HEK293 (cell line): Measurements from ENCODE around the gene SORD.

Experiments used
- CTCF ChIA-PET: fragments of 350-600 bp; formaldehyde crosslinking; extraction: SDS; loops from one replicate; lab custom pipeline; 2021; ENCODE audit warnings: antibody characterized with exemption; lab: Yijun Ruan, JAX
- POLR2A ChIA-PET: fragments of 300-600 bp; formaldehyde crosslinking; extraction: SDS; loops from one replicate; lab custom pipeline; 2020; ENCODE audit warnings: antibody characterized with exemption, inconsistent platforms; lab: Yijun Ruan, JAX
- H3K27ac ChIP-seq: fragments of 200-500 bp; sonication (Bioruptor generic); 2 replicates; pipeline ENCODE4 v1.5.1; 2014; ENCODE audit warnings: low read depth, low read length, control low read depth, inconsistent platforms; ENCODE audit errors: extremely low read depth
- H3K36me3 ChIP-seq, 2 experiments: fragments of 200-500 bp in 1 of 2; sonication (Bioruptor generic) in 1 of 2; 1 replicate in 1 of 2; 2 replicates in 1 of 2; pipeline ENCODE4 v1.5.1; 2014 to 2017; ENCODE audit warnings: inconsistent platforms in 2 of 2, low read length in 2 of 2; ENCODE audit not compliant: control insufficient read depth in 2 of 2, insufficient read depth in 1 of 2
- H3K4me1 ChIP-seq: fragments of 200-500 bp; sonication (Bioruptor generic); 2 replicates; pipeline ENCODE4 v1.5.1; 2014; ENCODE audit warnings: mild to moderate bottlenecking, low read length, inconsistent platforms; ENCODE audit not compliant: control insufficient read depth, insufficient read depth
- H3K4me3 ChIP-seq: 2 replicates; pipeline ENCODE4 v1.5.1; 2011; ENCODE audit warnings: low read depth, mild to moderate bottlenecking, control low read depth, low read length, moderate library complexity
- H3K9me3 ChIP-seq: fragments of 200-500 bp; sonication (Bioruptor generic); 2 replicates; pipeline ENCODE4 v1.5.1; 2014; ENCODE audit warnings: low read depth, low read length, inconsistent platforms; ENCODE audit not compliant: control insufficient read depth, insufficient read depth
- EGR2 ChIP-seq: fragments of 450-650 bp; formaldehyde crosslinking; IDR thresholded peaks from 2 replicates; pipeline ENCODE4 v1.5.1; 2016; ENCODE audit warnings: low read depth, missing biosample characterization, missing genetic modification characterization
- GFI1B ChIP-seq: fragments of 450-650 bp; formaldehyde crosslinking; IDR thresholded peaks from 2 replicates; pipeline ENCODE4 v1.5.1; 2016; ENCODE audit warnings: missing biosample characterization, missing genetic modification characterization
- KLF16 ChIP-seq: fragments of 450-650 bp; formaldehyde crosslinking; IDR thresholded peaks from 2 replicates; pipeline ENCODE4 v1.5.1; 2017; ENCODE audit warnings: missing biosample characterization, missing genetic modification characterization
- REPIN1 ChIP-seq: fragments of 450-650 bp; formaldehyde crosslinking; IDR thresholded peaks from 2 replicates; pipeline ENCODE4 v1.5.1; 2017; ENCODE audit warnings: missing biosample characterization, missing genetic modification characterization, low read depth
- YY2 ChIP-seq: fragments of 450-650 bp; formaldehyde crosslinking; IDR thresholded peaks from 2 replicates; pipeline ENCODE4 v1.5.1; 2016; ENCODE audit warnings: missing biosample characterization, missing genetic modification characterization
- ZBTB21 ChIP-seq: fragments of 450-650 bp; formaldehyde crosslinking; IDR thresholded peaks from 2 replicates; pipeline ENCODE4 v1.5.1; 2017; ENCODE audit warnings: missing biosample characterization, missing genetic modification characterization
- ZEB2 ChIP-seq: fragments of 450-650 bp; formaldehyde crosslinking; IDR thresholded peaks from 2 replicates; pipeline ENCODE4 v1.5.1; 2016; ENCODE audit warnings: missing biosample characterization, missing genetic modification characterization
- ZNF140 ChIP-seq: fragments of 450-650 bp; formaldehyde crosslinking; IDR thresholded peaks from 2 replicates; pipeline ENCODE4 v1.5.1; 2016; ENCODE audit warnings: missing biosample characterization, missing genetic modification characterization
- ZNF157 ChIP-seq: fragments of 450-650 bp; formaldehyde crosslinking; IDR thresholded peaks from 2 replicates; pipeline ENCODE4 v1.5.1; 2016; ENCODE audit warnings: missing biosample characterization, missing genetic modification characterization
- ZNF223 ChIP-seq: fragments of 450-650 bp; formaldehyde crosslinking; IDR thresholded peaks from 2 replicates; pipeline ENCODE4 v1.5.1; 2016; ENCODE audit warnings: missing biosample characterization, missing genetic modification characterization
- ZNF292 ChIP-seq: fragments of 450-650 bp; formaldehyde crosslinking; IDR thresholded peaks from 2 replicates; pipeline ENCODE4 v1.5.1; 2016; ENCODE audit warnings: low read depth, missing biosample characterization, missing genetic modification characterization, borderline replicate concordance
- ZNF530 ChIP-seq: fragments of 450-650 bp; formaldehyde crosslinking; IDR thresholded peaks from 2 replicates; pipeline ENCODE4 v1.5.1; 2016; ENCODE audit warnings: low read depth, missing biosample characterization, missing genetic modification characterization
- ZNF549 ChIP-seq: fragments of 450-650 bp; IDR thresholded peaks from 2 replicates; pipeline ENCODE4 v1.5.1; 2018; ENCODE audit warnings: missing biosample characterization, missing genetic modification characterization, mild to moderate bottlenecking, inconsistent platforms, moderate library complexity
- ZNF629 ChIP-seq: fragments of 450-650 bp; formaldehyde crosslinking; IDR thresholded peaks from 2 replicates; pipeline ENCODE4 v1.5.1; 2017; ENCODE audit warnings: missing biosample characterization, missing genetic modification characterization
- ZNF670 ChIP-seq: fragments of 450-650 bp; formaldehyde crosslinking; IDR thresholded peaks from 2 replicates; pipeline ENCODE4 v1.5.1; 2016; ENCODE audit warnings: missing biosample characterization, missing genetic modification characterization, low read depth
- ZNF837 ChIP-seq: fragments of 450-650 bp; formaldehyde crosslinking; IDR thresholded peaks from 2 replicates; pipeline ENCODE4 v1.5.1; 2016; ENCODE audit warnings: missing biosample characterization, missing genetic modification characterization
- ZSCAN23 ChIP-seq: fragments of 450-650 bp; formaldehyde crosslinking; IDR thresholded peaks from 2 replicates; pipeline ENCODE4 v1.5.1; 2016; ENCODE audit warnings: missing biosample characterization, missing genetic modification characterization
- TF ChIP-seq, protein P1 (sequence below): fragments of 450-650 bp; formaldehyde crosslinking; IDR thresholded peaks from 2 replicates; pipeline ENCODE4 v1.5.1; 2016; ENCODE audit warnings: missing biosample characterization, missing genetic modification characterization, borderline replicate concordance
- TF ChIP-seq, protein P2 (sequence below): fragments of 450-650 bp; formaldehyde crosslinking; optimal IDR thresholded peaks from 2 replicates; pipeline ENCODE3; 2016; ENCODE audit warnings: missing biosample characterization, mild to moderate bottlenecking, missing genetic modification characterization
- TF ChIP-seq, protein P3 (sequence below): fragments of 450-650 bp; formaldehyde crosslinking; IDR thresholded peaks from 2 replicates; pipeline ENCODE4 v1.5.1; 2017; ENCODE audit warnings: missing biosample characterization, missing genetic modification characterization
- TF ChIP-seq, protein P4 (sequence below): fragments of 450-650 bp; formaldehyde crosslinking; IDR thresholded peaks from 2 replicates; pipeline ENCODE4 v1.5.1; 2016; ENCODE audit warnings: missing biosample characterization, missing genetic modification characterization
- TF ChIP-seq, protein P5 (sequence below): fragments of 450-650 bp; formaldehyde crosslinking; IDR thresholded peaks from 2 replicates; pipeline ENCODE4 v1.5.1; 2016; ENCODE audit warnings: missing biosample characterization, missing genetic modification characterization
- TF ChIP-seq, protein P6 (sequence below): fragments of 450-650 bp; formaldehyde crosslinking; IDR thresholded peaks from 2 replicates; pipeline ENCODE4 v1.5.1; 2016; ENCODE audit warnings: missing biosample characterization, missing genetic modification characterization, low read depth

The SORD gene

DNA sequence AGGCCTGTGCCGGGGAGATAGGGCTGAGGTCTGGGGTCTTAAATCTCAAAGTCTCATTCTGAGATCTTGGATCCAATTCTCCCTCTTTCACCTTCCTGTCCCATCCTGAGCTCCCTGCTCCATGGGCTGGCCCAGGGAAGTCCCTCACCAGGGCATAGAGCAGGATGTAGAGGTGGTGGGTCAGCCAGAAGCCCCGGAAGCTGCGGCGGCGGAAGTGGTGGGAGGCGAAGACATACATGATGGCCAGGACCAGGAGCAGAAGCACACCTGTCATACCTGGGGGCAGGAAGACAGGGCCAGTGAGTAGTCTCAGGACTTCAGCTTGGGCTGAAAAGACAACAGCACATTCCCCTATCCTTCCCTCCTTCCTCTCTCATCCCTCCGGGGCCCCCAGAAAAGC is 74.5 kb downstream of the SORD start (continued):
- TF ChIP-seq, protein P1, sequence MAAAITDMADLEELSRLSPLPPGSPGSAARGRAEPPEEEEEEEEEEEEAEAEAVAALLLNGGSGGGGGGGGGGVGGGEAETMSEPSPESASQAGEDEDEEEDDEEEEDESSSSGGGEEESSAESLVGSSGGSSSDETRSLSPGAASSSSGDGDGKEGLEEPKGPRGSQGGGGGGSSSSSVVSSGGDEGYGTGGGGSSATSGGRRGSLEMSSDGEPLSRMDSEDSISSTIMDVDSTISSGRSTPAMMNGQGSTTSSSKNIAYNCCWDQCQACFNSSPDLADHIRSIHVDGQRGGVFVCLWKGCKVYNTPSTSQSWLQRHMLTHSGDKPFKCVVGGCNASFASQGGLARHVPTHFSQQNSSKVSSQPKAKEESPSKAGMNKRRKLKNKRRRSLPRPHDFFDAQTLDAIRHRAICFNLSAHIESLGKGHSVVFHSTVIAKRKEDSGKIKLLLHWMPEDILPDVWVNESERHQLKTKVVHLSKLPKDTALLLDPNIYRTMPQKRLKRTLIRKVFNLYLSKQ: no peak
- TF ChIP-seq ZNF530 (no peak), KLF16 (no peak), ZNF549 (tag by site-specific recombination) (no peak), GFI1B (tag by site-specific recombination) (no peak)
- TF ChIP-seq, protein P2, sequence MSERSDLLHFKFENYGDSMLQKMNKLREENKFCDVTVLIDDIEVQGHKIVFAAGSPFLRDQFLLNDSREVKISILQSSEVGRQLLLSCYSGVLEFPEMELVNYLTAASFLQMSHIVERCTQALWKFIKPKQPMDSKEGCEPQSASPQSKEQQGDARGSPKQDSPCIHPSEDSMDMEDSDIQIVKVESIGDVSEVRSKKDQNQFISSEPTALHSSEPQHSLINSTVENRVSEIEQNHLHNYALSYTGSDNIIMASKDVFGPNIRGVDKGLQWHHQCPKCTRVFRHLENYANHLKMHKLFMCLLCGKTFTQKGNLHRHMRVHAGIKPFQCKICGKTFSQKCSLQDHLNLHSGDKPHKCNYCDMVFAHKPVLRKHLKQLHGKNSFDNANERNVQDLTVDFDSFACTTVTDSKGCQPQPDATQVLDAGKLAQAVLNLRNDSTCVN (tag by site-specific recombination): no peak

DNA sequence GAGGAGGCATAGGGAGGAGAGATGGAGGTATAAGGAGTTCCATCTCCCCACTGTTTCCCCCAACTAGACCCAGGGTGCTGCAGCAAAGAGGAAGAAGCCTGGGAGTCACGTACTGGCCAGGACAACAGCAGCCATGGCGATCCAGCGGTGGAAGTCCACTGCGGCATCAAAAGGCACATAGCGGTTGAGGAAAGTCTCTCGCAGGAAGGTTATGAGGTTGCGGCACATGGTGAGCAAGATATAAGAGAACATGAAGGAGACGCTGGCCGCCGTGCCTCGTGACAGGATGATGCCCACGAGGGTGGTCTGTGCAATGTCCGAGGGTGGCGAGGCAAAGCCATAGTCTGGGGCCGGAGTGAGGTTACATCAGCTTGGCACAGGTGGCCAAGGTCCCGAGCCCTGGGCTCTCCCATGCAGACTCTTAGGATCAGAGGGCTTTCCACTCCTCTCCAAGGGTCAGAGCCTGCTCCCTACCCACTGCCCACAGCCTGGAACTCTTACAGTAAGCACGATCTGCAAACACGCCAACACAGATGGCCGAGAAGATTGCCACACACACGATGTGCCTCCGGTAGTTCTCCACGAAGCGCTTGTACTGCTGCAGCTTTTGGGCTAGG is 76.7 kb downstream of the SORD start:
- ChIA-PET POLR2A (no interaction called here), CTCF (interaction anchor here (1.5 kb wide), 1 partner anchor 19 kb away, joined by 3 read pairs; no protein-coding TSS in a partner anchor)
- Histone ChIP-seq H3K9me3 (no peaks in the 10 kb centered on the region), H3K4me3 (no peak overlapping the region), H3K36me3 (no peaks in the 10 kb centered on the region)
- TF ChIP-seq ZNF670 (tag by site-specific recombination): no peak
- TF ChIP-seq, protein P3, sequence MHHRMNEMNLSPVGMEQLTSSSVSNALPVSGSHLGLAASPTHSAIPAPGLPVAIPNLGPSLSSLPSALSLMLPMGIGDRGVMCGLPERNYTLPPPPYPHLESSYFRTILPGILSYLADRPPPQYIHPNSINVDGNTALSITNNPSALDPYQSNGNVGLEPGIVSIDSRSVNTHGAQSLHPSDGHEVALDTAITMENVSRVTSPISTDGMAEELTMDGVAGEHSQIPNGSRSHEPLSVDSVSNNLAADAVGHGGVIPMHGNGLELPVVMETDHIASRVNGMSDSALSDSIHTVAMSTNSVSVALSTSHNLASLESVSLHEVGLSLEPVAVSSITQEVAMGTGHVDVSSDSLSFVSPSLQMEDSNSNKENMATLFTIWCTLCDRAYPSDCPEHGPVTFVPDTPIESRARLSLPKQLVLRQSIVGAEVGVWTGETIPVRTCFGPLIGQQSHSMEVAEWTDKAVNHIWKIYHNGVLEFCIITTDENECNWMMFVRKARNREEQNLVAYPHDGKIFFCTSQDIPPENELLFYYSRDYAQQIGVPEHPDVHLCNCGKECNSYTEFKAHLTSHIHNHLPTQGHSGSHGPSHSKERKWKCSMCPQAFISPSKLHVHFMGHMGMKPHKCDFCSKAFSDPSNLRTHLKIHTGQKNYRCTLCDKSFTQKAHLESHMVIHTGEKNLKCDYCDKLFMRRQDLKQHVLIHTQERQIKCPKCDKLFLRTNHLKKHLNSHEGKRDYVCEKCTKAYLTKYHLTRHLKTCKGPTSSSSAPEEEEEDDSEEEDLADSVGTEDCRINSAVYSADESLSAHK (tag by site-specific recombination): no peak
- TF ChIP-seq ZBTB21: no peak
- TF ChIP-seq ZNF292 (tag by site-specific recombination): no peak
- TF ChIP-seq REPIN1 (tag by site-specific recombination): no peak
- no peak for TF ChIP-seq ZNF223
- TF ChIP-seq, protein P4, sequence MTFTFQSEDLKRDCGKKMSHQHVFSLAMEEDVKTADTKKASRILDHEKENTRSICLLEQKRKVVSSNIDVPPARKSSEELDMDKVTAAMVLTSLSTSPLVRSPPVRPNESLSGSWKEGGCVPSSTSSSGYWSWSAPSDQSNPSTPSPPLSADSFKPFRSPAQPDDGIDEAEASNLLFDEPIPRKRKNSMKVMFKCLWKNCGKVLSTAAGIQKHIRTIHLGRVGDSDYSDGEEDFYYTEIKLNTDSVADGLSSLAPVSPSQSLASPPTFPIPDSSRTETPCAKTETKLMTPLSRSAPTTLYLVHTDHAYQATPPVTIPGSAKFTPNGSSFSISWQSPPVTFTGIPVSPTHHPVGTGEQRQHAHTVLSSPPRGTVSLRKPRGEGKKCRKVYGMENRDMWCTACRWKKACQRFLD: no peak
- TF ChIP-seq ZNF837: no peak
- no peak for TF ChIP-seq ZNF530
- no peak for TF ChIP-seq ZNF140
- TF ChIP-seq ZEB2: no peak
- TF ChIP-seq, protein P5, sequence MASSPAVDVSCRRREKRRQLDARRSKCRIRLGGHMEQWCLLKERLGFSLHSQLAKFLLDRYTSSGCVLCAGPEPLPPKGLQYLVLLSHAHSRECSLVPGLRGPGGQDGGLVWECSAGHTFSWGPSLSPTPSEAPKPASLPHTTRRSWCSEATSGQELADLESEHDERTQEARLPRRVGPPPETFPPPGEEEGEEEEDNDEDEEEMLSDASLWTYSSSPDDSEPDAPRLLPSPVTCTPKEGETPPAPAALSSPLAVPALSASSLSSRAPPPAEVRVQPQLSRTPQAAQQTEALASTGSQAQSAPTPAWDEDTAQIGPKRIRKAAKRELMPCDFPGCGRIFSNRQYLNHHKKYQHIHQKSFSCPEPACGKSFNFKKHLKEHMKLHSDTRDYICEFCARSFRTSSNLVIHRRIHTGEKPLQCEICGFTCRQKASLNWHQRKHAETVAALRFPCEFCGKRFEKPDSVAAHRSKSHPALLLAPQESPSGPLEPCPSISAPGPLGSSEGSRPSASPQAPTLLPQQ (tag by site-specific recombination): no peak
- TF ChIP-seq ZNF629 (tag by site-specific recombination): no peak
- no peak for TF ChIP-seq YY2 (tag by site-specific recombination)
- TF ChIP-seq EGR2 (tag by site-specific recombination): no peak
- TF ChIP-seq ZSCAN23 (tag by site-specific recombination): no peak
- TF ChIP-seq, protein P6, sequence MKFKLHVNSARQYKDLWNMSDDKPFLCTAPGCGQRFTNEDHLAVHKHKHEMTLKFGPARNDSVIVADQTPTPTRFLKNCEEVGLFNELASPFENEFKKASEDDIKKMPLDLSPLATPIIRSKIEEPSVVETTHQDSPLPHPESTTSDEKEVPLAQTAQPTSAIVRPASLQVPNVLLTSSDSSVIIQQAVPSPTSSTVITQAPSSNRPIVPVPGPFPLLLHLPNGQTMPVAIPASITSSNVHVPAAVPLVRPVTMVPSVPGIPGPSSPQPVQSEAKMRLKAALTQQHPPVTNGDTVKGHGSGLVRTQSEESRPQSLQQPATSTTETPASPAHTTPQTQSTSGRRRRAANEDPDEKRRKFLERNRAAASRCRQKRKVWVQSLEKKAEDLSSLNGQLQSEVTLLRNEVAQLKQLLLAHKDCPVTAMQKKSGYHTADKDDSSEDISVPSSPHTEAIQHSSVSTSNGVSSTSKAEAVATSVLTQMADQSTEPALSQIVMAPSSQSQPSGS: no peak
- TF ChIP-seq ZNF157 (tag by site-specific recombination): no peak
- TF ChIP-seq, all 188 proteins: peak for 0
- Histone ChIP-seq H3K4me1 (no peaks in the 10 kb centered on the region), H3K27ac (no peak overlapping the region)
